Placental epithelial cell (primary cell): Measurements from ENCODE around the gene RIMBP2. TPM values are rescaled to one million over a fixed set of nuclear protein-coding genes. Genes with fewer than 3 reads are reported as not detected.

Experiments
- total RNA-seq: library from RNA; depleted of rRNA; stranded (reverse); fragments of >200 nt; gene quantifications from 2 replicates; pipeline ENCODE4 v1.2.3, GENCODE V29; 2012

Gene RIMBP2, protein sequence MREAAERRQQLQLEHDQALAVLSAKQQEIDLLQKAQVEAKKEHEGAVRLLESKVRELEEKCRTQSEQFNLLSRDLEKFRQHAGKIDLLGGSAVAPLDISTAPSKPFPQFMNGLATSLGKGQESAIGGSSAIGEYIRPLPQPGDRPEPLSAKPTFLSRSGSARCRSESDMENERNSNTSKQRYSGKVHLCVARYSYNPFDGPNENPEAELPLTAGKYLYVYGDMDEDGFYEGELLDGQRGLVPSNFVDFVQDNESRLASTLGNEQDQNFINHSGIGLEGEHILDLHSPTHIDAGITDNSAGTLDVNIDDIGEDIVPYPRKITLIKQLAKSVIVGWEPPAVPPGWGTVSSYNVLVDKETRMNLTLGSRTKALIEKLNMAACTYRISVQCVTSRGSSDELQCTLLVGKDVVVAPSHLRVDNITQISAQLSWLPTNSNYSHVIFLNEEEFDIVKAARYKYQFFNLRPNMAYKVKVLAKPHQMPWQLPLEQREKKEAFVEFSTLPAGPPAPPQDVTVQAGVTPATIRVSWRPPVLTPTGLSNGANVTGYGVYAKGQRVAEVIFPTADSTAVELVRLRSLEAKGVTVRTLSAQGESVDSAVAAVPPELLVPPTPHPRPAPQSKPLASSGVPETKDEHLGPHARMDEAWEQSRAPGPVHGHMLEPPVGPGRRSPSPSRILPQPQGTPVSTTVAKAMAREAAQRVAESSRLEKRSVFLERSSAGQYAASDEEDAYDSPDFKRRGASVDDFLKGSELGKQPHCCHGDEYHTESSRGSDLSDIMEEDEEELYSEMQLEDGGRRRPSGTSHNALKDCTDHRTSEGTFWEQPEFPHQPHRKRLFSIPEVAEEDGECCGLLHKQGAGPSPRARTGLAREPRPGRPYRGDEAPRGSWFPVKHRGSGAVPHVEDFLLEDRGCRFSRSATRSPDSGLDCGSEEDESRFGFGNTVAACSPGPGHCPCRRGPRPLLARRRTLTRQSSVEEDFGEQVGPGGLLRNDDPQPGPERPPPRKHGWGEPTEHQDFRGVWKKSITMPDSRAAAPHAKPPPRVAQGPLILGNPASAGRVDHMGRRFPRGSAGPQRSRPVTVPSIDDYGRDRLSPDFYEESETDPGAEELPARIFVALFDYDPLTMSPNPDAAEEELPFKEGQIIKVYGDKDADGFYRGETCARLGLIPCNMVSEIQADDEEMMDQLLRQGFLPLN (N-terminal part only)
- 0.11 TPM in 1 of 2 replicates, not detected in the other for total RNA-seq

DNA sequence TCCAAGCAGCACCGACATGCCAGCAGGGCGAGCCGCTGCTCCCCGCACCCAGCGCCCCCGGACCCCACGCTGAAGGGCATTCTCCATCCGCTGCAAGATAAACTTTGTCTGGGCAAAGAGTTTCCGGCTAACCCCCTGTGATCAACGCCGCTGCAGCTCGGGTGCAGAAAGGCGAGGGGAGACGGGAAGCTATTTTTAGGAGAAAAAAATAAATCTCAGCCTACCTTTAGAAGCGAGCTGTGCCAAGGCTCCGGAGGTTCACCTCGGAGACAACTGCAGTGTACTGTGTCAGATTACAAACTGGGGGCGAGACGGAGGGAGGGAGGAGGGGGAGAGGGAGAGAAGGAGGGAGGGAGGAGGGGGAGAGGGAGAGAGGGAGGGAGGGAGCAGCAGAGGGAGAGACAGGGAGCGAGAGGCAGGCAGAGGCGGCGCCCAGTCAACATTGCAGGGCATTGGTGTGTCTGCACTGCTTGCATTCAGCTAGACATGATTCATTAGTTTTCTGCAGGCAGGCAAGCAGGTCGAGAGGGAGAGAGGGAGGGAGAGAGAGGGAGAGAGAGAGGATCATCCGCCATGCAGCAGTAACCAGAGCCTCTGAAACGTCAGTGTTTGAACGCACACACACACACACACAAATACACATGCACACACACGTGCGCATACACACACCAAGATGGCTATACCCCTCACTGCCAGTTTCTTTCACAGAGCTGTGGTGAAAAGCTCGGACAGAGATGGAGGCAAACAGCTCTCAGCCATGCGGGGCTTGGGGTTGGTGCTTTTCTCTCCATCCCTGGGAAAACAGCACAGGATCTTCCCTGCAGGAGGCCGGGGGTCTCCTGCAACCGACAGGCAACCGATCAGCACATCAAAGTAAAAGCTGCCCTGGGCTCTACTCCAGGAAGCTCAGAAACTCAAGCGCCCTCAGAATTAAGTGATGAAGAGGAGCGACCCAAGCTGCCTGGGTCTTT, at the start of gene RIMBP2:
TSS of gene RIMBP2 (minus strand) at position 302 of the 971 bp plus-strand sequence. CDS start 237,286 bp downstream, outside the sequence.

Other genes with a start within 250 kb of the RIMBP2 start
- 21.2 and 24.0 TPM in 2 replicates for gene STX2, start 123.0 kb upstream of the RIMBP2 start, total RNA-seq
- 403 and 508 TPM in 2 replicates for gene RAN, start 155.8 kb upstream of the RIMBP2 start, total RNA-seq
- gene ADGRD1, start 237.6 kb upstream of the RIMBP2 start, total RNA-seq = not detected in 2 replicates